KBM-7 (cell line): ENCODE measurements around the gene FOXC2.

Experiments
- DNase-seq: peaks from one replicate; pipeline ENCODE4 v3.0.0-alpha.2; 2015
- in situ Hi-C: fragments of 300-500 bp; cut with MboI; formaldehyde crosslinking; loops from 2 replicates; pipeline ENCODE4 v1.14.3; 2020; ENCODE audit warnings: low sequenced_read_pairs, low pct_unique_long_range_greater_than_20kb, mixed read lengths

Gene FOXC2

GRCh38 chr16:86597880-86598606 is 31.4 kb downstream of the FOXC2 start:
- in situ Hi-C loops: no loop called here
- no peak for DNase-seq

- no peak for DNase-seq
- in situ Hi-C loops: no loop called here
Measured at GRCh38 chr16:86598607-86599565, 32.3 kb downstream of the FOXC2 start.

GRCh38 chr16:86601356-86601755 is 34.7 kb downstream of the FOXC2 start:
- in situ Hi-C loops: no loop called here
- no peak for DNase-seq

DNA sequence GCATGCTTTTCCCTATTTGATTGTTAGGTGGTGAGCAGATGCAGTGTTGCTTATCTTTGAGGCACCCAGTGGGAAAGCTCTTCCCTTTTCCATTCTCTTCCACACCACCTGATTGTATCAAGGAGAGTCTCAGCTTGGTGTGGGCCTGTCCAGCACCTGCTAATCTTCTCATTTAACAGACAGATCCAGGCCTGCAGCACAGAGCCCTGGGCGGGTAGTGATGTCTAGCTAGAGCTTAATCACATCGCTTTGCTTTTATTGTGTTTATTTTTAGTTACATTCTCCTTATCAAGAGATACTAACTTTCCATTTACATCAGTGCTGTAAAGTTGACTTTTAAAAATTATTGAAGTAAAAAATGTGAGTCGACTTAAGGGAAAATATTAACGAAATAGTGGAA is 35.9 kb downstream of the FOXC2 start:
- in situ Hi-C loops: no loop called here
- no peak for DNase-seq

DNA sequence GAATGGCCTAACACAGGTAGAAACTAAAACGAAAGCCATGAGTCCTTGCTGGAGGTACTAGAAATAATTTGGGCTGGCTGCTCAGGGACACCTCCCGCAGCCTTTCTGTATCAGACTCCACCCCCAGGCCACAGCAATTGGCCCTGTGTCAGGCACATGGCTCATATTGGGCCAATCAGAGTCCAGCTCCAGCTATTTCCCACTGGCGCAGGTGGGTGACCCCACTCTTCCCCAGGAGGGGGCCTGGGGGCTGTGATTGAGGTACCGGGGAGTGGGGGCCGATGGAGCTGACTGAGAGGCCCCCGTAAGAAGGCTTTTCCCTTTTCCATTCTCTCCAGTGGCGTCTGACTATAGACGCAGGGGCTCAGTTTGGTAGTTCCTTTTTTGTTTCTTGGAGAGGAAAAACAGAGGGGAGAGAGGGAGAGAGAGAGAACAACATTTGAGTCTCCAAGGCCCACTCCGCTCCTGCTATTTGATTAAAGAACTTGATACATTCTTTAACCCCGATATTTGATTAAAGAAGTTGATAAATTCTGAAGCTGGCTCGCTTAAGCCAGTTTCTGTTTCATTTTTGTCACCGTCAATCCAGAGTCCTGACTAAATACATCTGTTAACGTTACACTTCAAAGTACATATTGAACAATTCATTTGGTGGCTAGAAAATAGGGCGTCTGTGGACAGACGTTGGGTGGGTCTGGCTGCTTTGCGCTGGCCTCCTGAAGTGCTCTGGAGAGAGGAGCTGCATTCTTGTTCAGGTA is 38.0 kb downstream of the FOXC2 start:
- in situ Hi-C loops: no loop called here
- no peak for DNase-seq

DNA sequence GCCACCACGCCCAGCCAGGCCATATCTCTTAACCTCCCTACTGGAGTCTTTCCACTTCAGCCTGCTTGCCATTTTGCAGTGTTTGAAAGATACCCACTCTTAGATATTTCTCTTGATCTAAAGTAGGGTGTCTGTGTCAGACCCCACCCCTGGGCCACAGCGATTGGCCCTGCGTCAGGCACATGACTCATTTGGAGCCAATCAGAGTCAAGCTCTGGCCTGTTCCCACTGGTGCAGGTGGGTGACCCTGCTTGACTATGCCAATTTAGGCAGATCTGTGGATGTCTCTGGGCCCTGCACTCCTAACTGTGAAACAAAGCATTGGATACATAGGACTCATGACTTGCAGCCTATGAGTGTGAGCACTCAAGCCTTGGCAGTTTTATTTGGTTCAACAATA is 39.3 kb downstream of the FOXC2 start:
- DNase-seq: no peak
- in situ Hi-C loops: no loop called here

DNA sequence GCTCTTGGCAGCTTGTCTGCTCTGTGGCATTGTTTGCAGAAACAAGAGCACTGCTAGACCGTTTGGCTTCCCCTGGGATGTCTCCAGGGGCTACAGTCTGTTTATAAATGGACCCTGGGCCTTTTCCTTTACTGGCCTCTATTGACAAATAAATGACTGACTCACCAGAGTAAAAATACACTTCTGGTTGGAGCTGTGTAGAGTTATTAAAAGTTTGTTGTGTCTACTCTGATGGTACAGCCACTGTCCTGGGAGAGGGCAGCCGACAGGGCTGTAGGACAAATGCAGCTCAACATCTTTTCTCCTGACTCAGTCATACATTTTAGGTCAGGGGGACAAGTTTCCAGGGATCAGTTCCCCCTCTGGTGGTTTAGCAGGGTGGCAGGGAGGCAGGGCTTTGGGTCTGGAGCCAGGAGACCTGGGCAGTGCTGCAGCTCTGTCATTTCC is 41.7 kb downstream of the FOXC2 start:
- in situ Hi-C loops: no loop called here
- no peak for DNase-seq

DNA sequence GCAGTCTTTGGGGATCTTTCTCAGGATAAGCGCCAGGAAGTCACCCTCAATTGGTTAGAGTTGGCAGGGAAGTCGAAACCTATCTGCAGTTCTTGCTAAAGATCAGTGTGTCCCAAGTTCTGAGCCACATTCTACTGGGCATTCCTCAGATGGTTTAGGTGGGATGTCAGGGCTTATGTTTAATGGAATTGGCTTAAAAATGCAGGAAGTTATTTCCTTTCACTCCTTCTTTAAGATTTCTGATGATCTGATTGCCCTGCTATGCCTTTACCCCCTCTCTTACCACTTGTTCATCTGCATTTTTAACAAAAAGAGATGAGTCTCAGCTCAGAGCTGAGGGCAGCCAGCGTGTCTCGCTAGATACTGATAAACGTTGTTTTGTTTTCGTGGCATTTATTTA is 42.5 kb downstream of the FOXC2 start:
- no peak for DNase-seq
- in situ Hi-C loops: no loop called here

DNA sequence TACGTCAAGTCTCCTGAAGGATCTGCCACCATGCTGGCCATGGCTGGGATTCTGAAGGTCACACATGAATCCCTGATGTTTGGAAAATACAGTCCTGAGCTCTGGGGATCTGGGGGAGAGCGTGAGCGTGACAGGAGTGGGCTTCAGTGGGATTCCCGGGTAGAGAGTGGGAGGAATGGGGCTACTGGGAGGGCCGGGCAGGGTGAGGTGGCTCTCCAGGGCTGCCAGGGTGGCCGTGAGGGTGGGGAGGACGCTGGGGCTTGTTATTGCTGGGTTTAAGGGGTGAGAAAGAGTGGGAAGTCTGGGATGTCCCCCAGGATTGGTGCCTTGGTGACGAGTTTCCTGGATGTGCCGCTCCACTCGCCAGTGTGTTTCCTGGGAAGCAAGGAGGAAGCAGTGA is 43.0 kb downstream of the FOXC2 start:
- no peak for DNase-seq
- in situ Hi-C loops: no loop called here

DNA sequence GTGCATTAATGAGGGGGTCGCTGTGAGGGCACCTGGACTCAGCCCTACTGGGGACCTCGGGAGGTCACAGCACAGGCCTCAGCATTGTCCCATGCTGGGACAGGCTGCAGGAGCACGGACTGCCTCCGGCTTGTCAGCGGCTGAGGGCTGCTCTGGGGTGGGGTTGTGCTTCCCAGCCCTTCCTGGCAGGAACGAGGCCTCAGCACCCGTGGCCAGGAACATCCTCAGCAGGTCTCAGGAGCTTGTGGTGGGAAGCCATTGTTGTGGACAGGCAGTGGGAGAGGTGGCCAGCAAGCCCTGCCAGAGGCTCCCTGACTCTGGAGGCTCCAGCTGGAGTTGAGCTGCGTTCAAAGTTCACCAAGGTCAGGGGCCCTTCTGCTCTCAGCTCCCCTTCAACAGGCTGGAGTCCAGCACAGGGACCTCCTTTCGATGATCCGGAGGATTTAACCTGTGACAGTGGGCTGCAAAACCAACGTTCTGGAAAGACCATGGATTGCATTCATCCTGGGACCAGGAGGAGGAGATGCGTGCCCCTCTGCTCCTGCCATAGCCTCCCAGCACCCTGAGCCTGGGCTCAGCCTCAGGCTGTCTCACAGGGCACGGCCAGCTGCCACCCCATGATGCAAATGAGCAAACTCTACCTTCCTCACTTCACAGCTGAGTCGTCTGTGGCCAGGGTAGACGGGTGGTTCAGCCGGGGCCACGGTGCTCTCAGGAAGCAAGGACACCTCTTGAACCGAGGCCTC is 44.3 kb downstream of the FOXC2 start:
- in situ Hi-C loops: no loop called here
- no peak for DNase-seq

DNA sequence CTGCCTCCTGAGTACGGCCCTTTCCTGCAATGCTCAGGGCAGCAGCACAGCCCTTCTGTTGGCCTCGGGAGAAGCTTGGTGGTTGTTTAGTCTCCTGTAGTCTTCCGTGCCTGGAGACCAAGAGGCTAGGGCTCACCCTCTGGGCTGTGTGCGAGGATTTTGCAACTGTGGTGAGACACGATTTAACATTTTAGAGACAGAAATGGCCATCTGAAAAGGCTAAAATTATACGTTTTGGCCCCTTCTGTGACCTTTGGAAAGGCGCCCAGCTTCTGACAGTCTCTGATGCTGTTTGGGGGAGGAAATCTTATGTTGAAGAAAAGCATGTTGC is 44.9 kb downstream of the FOXC2 start:
- DNase-seq: no peak
- in situ Hi-C loops: no loop called here

GRCh38 chr16:86611941-86612340 is 45.3 kb downstream of the FOXC2 start:
- in situ Hi-C loops: no loop called here
- DNase-seq: no peak

DNA sequence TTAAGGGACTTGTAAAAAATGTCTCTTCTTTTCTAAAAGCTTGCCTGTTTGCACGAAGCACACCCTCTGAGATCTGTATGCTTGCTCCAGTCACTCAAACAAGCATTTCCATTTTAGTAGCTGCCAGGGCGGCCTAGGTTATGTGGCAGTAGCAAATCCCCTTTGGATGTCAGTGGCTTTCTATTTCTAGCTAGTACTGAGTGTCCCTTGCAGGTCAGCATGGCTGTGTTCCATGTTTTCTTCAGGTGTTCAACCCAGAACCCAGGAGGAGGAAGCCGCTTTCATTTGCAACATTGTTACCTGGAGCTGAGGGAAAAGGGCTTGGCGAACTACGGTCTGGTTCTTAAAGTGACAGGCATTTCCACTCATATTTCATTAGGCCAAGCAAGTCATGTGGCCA is 48.1 kb downstream of the FOXC2 start:
- DNase-seq: no peak
- in situ Hi-C loops: no loop called here

GRCh38 chr16:86616906-86617305 is 50.3 kb downstream of the FOXC2 start:
- in situ Hi-C loops: no loop called here
- DNase-seq: no peak

DNA sequence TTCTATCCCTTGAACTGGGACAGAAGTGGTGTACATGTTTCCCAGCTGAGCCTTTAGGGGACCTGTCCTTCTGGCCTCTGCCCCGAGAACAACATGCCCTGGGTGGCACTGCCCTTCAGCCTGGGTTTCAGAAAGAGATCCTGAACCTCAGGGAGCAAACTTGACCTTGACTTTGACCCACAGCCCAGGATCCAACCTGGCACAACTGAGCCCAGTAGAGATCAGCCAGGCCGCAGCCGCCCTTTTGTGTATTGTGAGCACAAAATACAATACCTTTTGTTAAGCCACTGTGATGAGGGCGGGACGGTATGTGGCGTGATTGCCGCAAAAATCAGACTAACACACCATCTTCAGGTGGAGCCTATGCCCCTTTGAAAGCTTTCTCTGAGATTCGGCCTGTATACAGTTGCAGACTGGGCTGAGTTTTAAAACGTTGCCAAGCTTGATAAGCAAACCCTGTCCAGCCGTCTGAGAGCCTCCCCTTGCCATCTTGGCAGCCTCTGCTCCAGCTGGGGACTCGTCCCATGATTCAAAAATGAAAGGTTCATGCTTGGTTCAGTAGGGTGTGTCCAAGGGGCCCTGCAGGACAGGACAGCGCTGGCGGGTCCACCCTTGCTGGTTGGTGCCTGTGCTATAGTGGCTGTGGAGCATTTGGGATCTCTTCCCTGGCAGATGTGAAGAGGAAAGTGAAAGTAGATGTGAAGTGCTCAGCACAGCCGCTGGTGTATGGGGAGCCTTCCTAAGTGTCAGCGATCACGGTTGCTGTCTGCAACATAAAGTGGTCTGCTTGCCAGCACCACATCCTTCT is 52.0 kb downstream of the FOXC2 start:
- in situ Hi-C loops: no loop called here
- no peak for DNase-seq
